Right lobe of liver (tissue), 6 donors: ENCODE data around the gene MARK2. TPM values are rescaled to one million over a fixed set of nuclear protein-coding genes. Genes with fewer than 3 reads are reported as not detected.

ENCODE experiments used
- ATAC-seq, 4 donors: fragments of 200-7000 bp; cut with Tn5 transposase; one replicate each; pipeline ENCODE4 v1.9.1; 2020; ENCODE audit warnings: mild to moderate bottlenecking in 4 of 4, moderate library complexity in 4 of 4
- DNase-seq, 3 donors: peaks; one replicate each; pipeline ENCODE4 v3.0.0-alpha.2; 2020
- H3K27ac ChIP-seq, 3 donors: fragments of 200-600 bp; one replicate each; pipeline ENCODE4 v1.8.0; 2022
- H3K27me3 ChIP-seq, 2 donors: fragments of 200-600 bp; one replicate each; pipeline ENCODE4 v1.8.0; 2022
- H3K36me3 ChIP-seq, 4 donors: fragments of 200-600 bp; sonication (generic) in 1 of 4; one replicate each; pipeline versions ENCODE4 v1.5.1 to v1.8.0; 2017 to 2022; ENCODE audit warnings: control low read depth in 1 of 4
- H3K4me1 ChIP-seq, 4 donors: fragments of 200-600 bp; sonication (generic) in 1 of 4; one replicate each; pipeline versions ENCODE4 v1.5.1 to v1.8.0; 2017 to 2022; ENCODE audit warnings: control low read depth in 1 of 4
- H3K4me3 ChIP-seq, 3 donors: fragments of 200-600 bp; one replicate each; pipeline ENCODE4 v1.8.0; 2022
- H3K9me3 ChIP-seq, 4 donors: fragments of 200-600 bp; sonication (generic) in 1 of 4; one replicate each; pipeline versions ENCODE4 v1.5.1 to v1.8.0; 2017 to 2022; ENCODE audit warnings: control low read depth in 1 of 4
- CTCF ChIP-seq, 4 donors: fragments of 200-600 bp in 3 of 4; fragments of 450-650 bp in 1 of 4; IDR thresholded peaks; one replicate each; pipeline versions ENCODE4 v1.5.1 to v1.8.0; 2016 to 2022; ENCODE audit warnings: antibody characterized with exemption in 4 of 4, mild to moderate bottlenecking in 2 of 4
- POLR2A ChIP-seq: fragments of 450-650 bp; IDR thresholded peaks from one replicate; pipeline ENCODE4 v1.6.1; 2017; ENCODE audit warnings: antibody characterized with exemption, mild to moderate bottlenecking
- WGBS: methylation state at CpG from one replicate; pipeline ENCODE4 v1.1.6; 2018; ENCODE audit warnings: low coverage, low lambda C conversion rate; ENCODE audit not compliant: insufficient coverage; ENCODE audit errors: missing lambda C conversion rate; 5-methylcytosine and 5-hydroxymethylcytosine counted together
- intact Hi-C, 2 donors: fragments of 100-400 bp; cut with DNase I; formaldehyde crosslinking; loops; one replicate each; pipeline versions ENCODE4 v1.11.2 to v1.14.1; 2022
- small RNA-seq, 2 experiments: library from RNA; depleted of rRNA; stranded (forward); fragments of <200 nt; gene quantifications; one replicate each; pipeline ENCODE3, GENCODE V24; 2016
- total RNA-seq, 6 experiments: library from RNA; depleted of rRNA in 2 of 6; stranded (reverse); fragments of >200 nt in 2 of 6; fragmentation: NEBNext Ultra II Directional in 3 of 6; extraction: Animal tissue kit (Norgen Biotek cat#: 25700) in 3 of 6; gene quantifications; one replicate each; pipeline versions ENCODE4 v1.1.0 to v1.2.4, GENCODE V29; 2016 to 2023
- donor health status: DM: no; HTN: yes; CAD: no.
- donor health status: DM: no; HTN: no; CAD: no.
- donor health status: DM: no; HTN: no; CAD: no.
- donor health status: DM: no; HTN: yes; CAD: no.
- donor health status: DM: no; HTN: yes; CAD: no.

Gene MARK2
- total RNA-seq, 6 experiments from 2014 or later, result 10.6 to 14.8 (median 12.2) TPM

DNA sequence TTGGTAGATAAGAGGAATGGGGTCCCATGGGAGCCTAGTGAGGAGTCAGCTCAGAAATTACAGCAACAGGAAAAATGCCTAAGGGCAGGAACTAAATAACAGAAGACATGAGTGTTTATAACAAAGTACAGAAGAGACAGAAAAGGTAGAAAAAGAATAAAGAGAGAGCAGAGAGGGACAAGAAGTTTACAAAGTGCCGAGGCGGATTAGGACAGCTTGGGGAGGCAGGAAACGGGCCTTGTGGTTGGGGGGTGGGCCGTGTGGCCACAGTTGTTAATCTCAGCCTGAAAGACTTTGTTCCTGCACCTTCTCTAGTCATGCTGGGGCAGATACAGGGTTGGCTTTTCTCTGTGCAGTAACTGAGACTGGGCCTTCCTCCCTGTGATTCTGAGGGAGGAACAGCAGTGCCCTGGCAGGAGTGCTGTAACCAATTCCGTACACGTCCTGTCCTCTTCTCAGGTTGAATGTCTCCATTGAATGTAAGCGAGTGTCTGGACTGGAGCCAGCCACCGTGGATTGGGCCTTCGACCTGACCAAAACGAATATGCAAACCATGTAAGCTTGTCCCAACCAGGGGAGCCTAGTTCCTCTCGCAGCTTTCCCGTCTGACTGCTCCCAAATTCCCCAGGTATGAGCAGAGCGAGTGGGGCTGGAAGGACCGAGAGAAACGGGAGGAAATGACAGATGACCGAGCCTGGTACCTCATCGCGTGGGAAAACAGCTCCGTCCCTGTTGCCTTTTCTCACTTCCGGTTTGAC, 113.0 kb downstream of the MARK2 start:
- Histone ChIP-seq H3K4me1 (no peaks in the 10 kb centered on the region), H3K27me3 (no peaks in the 10 kb centered on the region), H3K4me3 (no peak overlapping the region), H3K36me3 (peaks cover 0 to 9% (median 0%) of the 10 kb centered on the region in 4 donors), H3K27ac (no peak overlapping the region), H3K9me3 (no peaks in the 10 kb centered on the region)
- 70% methylated on average over 17 of the region's 20 CpGs for WGBS
- ATAC-seq (peak in 3 of 4 donors; percentile 20 to 47 (median 42)), DNase-seq (no peak)
- no peak for TF ChIP-seq CTCF (IDR thresholded peaks at IDR 0.05)
- intact Hi-C loops, result no loop called here

DNA sequence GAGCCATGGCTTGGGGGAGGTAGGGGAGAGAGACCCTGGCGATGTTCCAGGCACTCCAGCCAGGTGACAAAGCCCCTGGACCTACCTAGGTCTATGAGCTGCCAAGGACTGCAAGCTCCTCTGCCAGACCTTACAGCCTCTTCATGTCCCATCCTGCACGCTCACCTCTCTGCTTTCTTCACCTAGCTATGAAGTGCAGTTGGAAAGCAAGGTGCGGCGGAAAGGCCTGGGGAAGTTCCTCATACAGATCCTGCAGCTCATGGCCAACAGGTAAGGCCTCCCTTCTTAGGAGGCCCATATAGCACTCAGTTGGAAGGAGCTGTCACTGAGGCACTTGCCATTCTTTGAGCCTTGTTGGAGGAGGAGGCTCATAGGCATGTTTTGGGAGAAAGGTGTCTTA, 113.7 kb downstream of the MARK2 start:
- ATAC-seq (no peak), DNase-seq (no peak)
- H3K9me3 ChIP-seq, result no peaks in the 10 kb centered on the region
- no CpG with 5 or more reads among the region's 4 CpGs for WGBS
- H3K4me3 ChIP-seq, result no peak overlapping the region
- no peak overlapping the region for H3K27ac ChIP-seq
- H3K27me3 ChIP-seq, result no peaks in the 10 kb centered on the region
- intact Hi-C loops, result no loop called here
- no peak for TF ChIP-seq CTCF (IDR thresholded peaks at IDR 0.05)
- no peak for TF ChIP-seq POLR2A
- no peaks in the 10 kb centered on the region for H3K4me1 ChIP-seq
- H3K36me3 ChIP-seq, result peaks cover 0 to 9% (median 0%) of the 10 kb centered on the region in 4 donors

DNA sequence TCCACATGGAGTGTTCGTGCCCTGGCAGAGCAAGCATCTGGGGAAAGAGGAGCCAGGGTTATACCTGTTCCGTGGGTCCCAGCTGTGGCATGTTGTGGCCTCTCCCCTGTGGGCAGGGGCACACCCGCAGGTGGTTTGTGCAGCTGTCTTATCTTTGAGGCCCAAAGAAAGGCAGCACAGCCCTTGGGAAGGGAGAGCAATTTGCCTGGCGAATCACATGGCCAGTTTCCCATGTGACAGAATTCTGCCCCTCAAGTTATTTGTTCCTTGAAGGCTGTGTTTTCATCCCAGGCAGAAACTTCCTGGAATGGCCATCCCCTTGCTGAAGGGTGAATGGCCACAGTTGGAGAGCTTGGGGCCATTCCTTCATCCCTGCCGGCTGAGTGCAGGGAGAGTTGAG, 119.1 kb downstream of the MARK2 start:
- no peak for DNase-seq
- 100% methylated on average over 1 of the region's 5 CpGs for WGBS
- intact Hi-C loops, result no loop called here
- H3K27ac ChIP-seq, result no peak overlapping the region
- no peaks in the 10 kb centered on the region for H3K9me3 ChIP-seq
- H3K27me3 ChIP-seq, result no peaks in the 10 kb centered on the region
- no peak for TF ChIP-seq CTCF (IDR thresholded peaks at IDR 0.05)
- no peak for TF ChIP-seq POLR2A
- H3K4me3 ChIP-seq, result no peak overlapping the region
- H3K36me3 ChIP-seq, result peaks cover 0 to 5% (median 0%) of the 10 kb centered on the region in 4 donors
- no peak for ATAC-seq
- H3K4me1 ChIP-seq, result no peaks in the 10 kb centered on the region

Small RNAs within 50 kb of the gene (small RNA-seq; reads per million reads assigned to genes)
- 0 reads per million in 2 experiments for gene AP006289.1
- 0 reads per million in 2 experiments for gene RN7SL596P
- 0 reads per million in 2 experiments for gene RNU6-1306P

Other genes with a start within 250 kb of the MARK2 start
- gene PLAAT3, start 224.7 kb upstream of the MARK2 start, total RNA-seq, result 10 to 100 TPM; 24.4 to 76.1 (median 52.2) TPM
- gene ATL3, start 167.7 kb upstream of the MARK2 start, total RNA-seq, result 10 to 100 TPM; 29.9 to 37.6 (median 32.4) TPM
- gene RTN3, start 157.6 kb upstream of the MARK2 start, total RNA-seq, result 10 to 100 TPM; 47.3 to 70.5 (median 52.9) TPM
- gene ZFTA, start 70.3 kb upstream of the MARK2 start, total RNA-seq, result 10 to 100 TPM in 1 of 6 experiments, 1 to 10 TPM in 5; 4.8 to 10.7 (median 6.6) TPM
- gene SPINDOC, start 25.7 kb upstream of the MARK2 start, total RNA-seq, result 1 to 10 TPM; 2.2 to 5.0 (median 2.7) TPM
- under 1 TPM in 1 of 6 experiments, not detected in 5; 0.15 TPM for gene RCOR2, start 78.1 kb downstream of the MARK2 start, total RNA-seq
- 1 to 10 TPM; 3.6 to 7.5 (median 4.6) TPM for gene NAA40, start 99.9 kb downstream of the MARK2 start, total RNA-seq
- gene COX8A, start 135.5 kb downstream of the MARK2 start, total RNA-seq, result 100 to 1,000 TPM; 144 to 385 (median 177) TPM
- gene OTUB1, start 147.3 kb downstream of the MARK2 start, total RNA-seq, result 10 to 100 TPM; 23.2 to 35.3 (median 24.7) TPM
- gene FLRT1, start 196.8 kb downstream of the MARK2 start, total RNA-seq, result under 1 TPM in 1 of 6 experiments, not detected in 5; 0.12 TPM